VCaP (cell line): ENCODE measurements around the gene CDH11.

Experiments used
- H3K27ac ChIP-seq: fragments of 450-650 bp; 2 replicates; pipeline ENCODE4 v1.5.1; 2017
- TF ChIP-seq, protein P1 (sequence below): fragments of 450-650 bp; conservative IDR thresholded peaks from 2 replicates; pipeline ENCODE4 v1.5.1; 2017; ENCODE audit warnings: mild to moderate bottlenecking, moderate library complexity

The CDH11 gene

DNA sequence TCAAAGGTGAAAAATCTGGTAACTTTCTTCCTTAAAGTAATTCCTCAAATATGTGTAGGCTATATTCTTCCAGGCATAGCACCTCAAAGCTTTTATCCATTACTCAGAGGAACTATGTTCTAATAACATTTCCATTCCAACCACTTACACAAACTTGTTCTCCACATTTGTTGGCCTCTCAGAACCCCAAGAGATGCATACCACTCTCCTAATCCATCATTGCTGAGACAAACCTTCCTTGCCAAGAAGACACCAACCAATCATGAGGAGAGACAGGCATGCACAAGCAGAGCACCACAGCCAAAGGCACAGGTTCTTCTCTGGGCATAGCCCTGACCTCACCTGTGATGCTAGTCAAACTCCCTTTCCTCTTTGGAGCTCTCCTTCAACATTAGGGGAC is 20.9 kb downstream of the CDH11 start:
- no peak overlapping the region for H3K27ac ChIP-seq
- TF ChIP-seq, protein P1, sequence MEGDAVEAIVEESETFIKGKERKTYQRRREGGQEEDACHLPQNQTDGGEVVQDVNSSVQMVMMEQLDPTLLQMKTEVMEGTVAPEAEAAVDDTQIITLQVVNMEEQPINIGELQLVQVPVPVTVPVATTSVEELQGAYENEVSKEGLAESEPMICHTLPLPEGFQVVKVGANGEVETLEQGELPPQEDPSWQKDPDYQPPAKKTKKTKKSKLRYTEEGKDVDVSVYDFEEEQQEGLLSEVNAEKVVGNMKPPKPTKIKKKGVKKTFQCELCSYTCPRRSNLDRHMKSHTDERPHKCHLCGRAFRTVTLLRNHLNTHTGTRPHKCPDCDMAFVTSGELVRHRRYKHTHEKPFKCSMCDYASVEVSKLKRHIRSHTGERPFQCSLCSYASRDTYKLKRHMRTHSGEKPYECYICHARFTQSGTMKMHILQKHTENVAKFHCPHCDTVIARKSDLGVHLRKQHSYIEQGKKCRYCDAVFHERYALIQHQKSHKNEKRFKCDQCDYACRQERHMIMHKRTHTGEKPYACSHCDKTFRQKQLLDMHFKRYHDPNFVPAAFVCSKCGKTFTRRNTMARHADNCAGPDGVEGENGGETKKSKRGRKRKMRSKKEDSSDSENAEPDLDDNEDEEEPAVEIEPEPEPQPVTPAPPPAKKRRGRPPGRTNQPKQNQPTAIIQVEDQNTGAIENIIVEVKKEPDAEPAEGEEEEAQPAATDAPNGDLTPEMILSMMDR = no peak

DNA sequence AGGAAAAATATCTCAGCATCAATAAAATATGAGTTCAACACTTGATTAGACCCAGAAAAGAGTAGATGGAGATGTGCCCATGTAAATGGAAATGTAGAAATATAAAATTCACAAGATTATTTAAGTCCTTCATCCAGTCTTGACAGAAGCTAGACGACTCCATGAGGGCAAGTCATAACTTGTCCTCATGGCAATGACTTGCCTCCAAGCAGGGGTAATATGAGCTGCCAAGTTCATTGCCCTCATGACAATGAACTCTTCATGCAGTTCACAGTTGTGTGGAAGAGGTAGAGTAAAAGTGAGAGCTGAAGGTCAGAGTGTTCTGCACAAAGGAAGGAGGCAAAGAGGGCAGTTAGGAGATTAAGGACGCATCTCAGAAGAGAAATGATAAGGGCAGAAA is 22.3 kb downstream of the CDH11 start:
- H3K27ac ChIP-seq = no peak overlapping the region
- TF ChIP-seq, protein P1 = no peak

DNA sequence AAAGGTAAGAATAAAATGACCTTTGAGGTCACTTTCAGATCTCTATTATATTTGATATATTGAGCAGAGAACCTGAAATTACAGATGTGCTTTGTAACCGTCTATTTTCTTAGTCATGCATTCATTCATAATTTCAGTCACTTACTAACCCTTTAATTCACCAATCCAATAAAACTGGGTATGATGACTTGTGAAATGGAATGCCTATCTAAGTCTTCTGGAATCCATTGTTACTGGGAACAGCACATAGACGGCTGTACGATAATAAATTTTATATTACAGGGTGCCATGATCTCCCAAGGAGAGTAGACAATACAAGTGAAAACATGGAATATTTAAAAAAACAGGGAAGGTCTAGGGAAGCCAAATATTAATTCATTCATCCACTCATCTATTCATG is 22.9 kb downstream of the CDH11 start:
- TF ChIP-seq, protein P1 = no peak
- no peak overlapping the region for H3K27ac ChIP-seq

DNA sequence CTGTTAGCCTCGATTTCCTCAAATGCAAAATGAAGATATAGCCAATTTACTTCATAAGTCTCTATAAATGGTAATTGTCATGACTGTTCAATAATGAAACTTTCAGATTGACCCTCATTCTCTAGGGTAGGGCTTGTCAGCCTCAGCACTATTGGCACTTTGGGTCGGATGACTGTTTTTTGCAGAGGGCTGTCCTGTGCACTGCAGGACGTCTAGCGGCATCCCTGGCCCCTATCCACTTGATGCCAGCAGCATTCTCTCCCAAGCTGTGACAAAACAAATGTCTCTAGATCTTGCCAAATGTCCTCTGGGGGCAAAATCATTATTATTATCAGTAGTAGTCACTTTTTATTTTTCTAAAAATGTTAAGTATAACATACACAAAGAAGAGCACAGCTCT is 24.6 kb downstream of the CDH11 start:
- TF ChIP-seq, protein P1 = no peak
- H3K27ac ChIP-seq = no peak overlapping the region

DNA sequence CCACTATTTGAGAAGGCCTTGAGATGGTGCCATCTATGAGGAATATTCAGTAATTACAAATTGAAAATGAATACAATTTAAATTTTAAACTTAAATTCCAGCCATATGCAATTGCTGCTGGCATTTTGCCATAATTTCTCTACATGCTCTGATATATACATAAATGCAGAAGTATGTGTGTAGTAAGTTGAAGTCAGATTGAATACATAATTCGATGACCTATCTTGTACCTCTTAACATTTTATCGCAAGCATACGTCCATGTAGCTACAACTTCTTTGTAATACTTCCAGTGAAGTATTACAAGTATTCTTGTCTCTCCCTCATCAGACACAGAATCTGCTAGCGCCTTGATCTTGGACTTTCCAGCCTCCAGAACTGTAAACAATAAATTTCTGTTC is 26.0 kb downstream of the CDH11 start:
- no peak overlapping the region for H3K27ac ChIP-seq
- TF ChIP-seq, protein P1 = no peak

DNA sequence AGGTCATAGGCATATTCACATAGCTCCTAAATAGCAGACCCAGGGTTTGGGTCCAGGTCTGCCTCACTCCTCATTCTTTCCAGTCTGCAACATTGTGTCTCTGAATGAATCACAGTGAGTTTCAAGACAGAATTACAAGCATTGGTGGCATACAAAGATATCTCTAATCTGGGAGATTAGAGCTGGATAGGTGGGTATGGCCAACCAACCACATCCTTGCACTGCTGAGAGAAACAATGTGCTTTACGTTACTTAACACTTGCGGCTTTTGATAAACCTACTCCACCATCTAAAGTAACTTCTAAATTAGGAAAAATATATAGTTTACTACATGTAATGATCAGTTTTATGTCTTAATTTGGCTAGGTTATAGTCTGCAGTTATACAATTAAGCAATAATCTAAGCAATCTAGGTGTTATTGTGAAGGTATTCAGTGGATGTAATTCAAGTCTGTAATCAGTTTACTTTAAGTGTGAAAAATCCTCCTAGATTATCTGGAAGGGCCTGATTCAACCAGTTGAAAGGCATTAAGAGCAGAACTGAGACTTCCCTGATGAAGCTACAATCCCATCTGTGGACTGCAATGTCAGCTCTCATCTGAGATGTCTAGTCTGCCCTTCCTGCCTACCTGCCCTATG is 26.7 kb downstream of the CDH11 start:
- no peak overlapping the region for H3K27ac ChIP-seq
- TF ChIP-seq, protein P1 = no peak

DNA sequence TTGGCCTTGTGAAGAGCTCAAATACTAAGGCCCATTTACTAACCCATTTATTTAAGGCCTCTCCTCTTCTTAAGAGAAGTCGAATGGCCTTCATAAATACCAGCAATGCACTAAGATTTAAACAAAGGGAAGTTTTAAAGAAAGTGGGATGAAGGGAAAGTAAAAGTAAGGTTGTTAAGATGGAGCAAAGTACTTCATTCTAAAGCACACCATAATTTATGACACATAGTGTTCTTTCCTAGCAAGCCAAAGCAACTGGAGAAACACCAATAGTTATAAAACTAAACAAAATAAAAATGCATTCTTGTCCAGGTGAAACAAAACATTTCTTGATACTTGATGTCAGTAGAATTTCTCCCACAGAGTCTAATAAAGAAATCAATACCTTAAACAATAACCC is 27.9 kb downstream of the CDH11 start:
- TF ChIP-seq, protein P1 = no peak
- no peak overlapping the region for H3K27ac ChIP-seq
